Ovary (tissue), 9 donors: ENCODE results near the gene OSBPL2. TPM values are rescaled to one million over a fixed set of nuclear protein-coding genes. Genes with fewer than 3 reads are reported as not detected.

ENCODE experiments used
- DNase-seq, 5 donors: peaks; one replicate each; pipeline ENCODE4 v3.0.0-alpha.2; 2019 to 2020
- H3K27ac ChIP-seq, 2 donors: fragments of 200-600 bp; one replicate each; pipeline versions ENCODE4 v1.5.1 to v1.8.0; 2019 to 2022
- H3K27me3 ChIP-seq: fragments of 200-600 bp; one replicate; pipeline ENCODE4 v1.8.0; 2022
- H3K36me3 ChIP-seq: fragments of 200-600 bp; sonication (generic); one replicate; pipeline ENCODE4 v1.5.1; 2019
- H3K4me1 ChIP-seq: one replicate; pipeline ENCODE4 v1.8.1; 2013; ENCODE audit warnings: mild to moderate bottlenecking, moderate library complexity; ENCODE audit not compliant: insufficient read depth
- H3K4me3 ChIP-seq: fragments of 200-600 bp; sonication (generic); one replicate; pipeline ENCODE4 v1.5.1; 2017
- H3K9me3 ChIP-seq, 2 donors: fragments of 200-600 bp in 1 of 2; sonication (generic) in 1 of 2; one replicate each; pipeline versions ENCODE4 v1.5.1 to v1.8.1; 2013 to 2019; ENCODE audit warnings: mild to moderate bottlenecking in 1 of 2, moderate library complexity in 1 of 2
- EP300 ChIP-seq: sonication (generic); formaldehyde crosslinking; IDR thresholded peaks from one replicate; pipeline ENCODE4 v1.6.1; 2017; ENCODE audit warnings: antibody characterized with exemption
- POLR2A ChIP-seq: fragments of 450-650 bp; IDR thresholded peaks from one replicate; pipeline ENCODE4 v1.6.1; 2017; ENCODE audit warnings: antibody characterized with exemption, mild to moderate bottlenecking, moderate library complexity
- WGBS, 3 donors: extraction: QIAGEN DNeasy Blood & Tissue Kit in 1 of 3; methylation state at CpG; one replicate each; pipeline versions ENCODE4 v1.1.5 to v1.1.7; 2013 to 2017; 5-methylcytosine and 5-hydroxymethylcytosine counted together
- intact Hi-C, 4 donors: fragments of 100-400 bp; cut with DNase I; formaldehyde crosslinking; loops; one replicate each; pipeline versions ENCODE4 v1.11.0 to v1.15.1; 2022 to 2023
- polyA plus RNA-seq, 2 donors: library from polyadenylated mRNA; stranded (reverse); fragments of 200-250 nt in 1 of 2; fragments of 350-450 nt in 1 of 2; fragmentation: Illumina TruSeq in 1 of 2; extraction: RNeasy Lipid Tissue Mini Kit (QIAGEN cat#74804) in 1 of 2; gene quantifications; one replicate each; pipeline ENCODE4 v1.2.3, GENCODE V29; 2013 to 2014
- total RNA-seq, 7 donors: library from RNA; depleted of rRNA in 2 of 7; stranded (reverse); fragments of >200 nt in 2 of 7; fragmentation: NEBNext Ultra II Directional in 3 of 7; extraction: Animal tissue kit (Norgen Biotek cat#: 25700) in 3 of 7; gene quantifications; one replicate each; pipeline versions ENCODE4 v1.1.0 to v1.2.4, GENCODE V29; 2016 to 2023
- TF ChIP-seq, protein P1 (sequence below), 3 donors: fragments of 450-650 bp in 2 of 3; fragments of 200-600 bp in 1 of 3; IDR thresholded peaks; one replicate each; pipeline versions ENCODE4 v1.5.1 to v1.8.0; 2016 to 2022; ENCODE audit warnings: antibody characterized with exemption in 3 of 3, mild to moderate bottlenecking in 1 of 3
- donor health status: DM: no; HTN: no; CAD: no; lungs with moderate emphysema.
- donor health status: DM: no; HTN: no; CAD: no.
- donor health status: Bipolar disorder and iron deficiency.
- donor health status: DM: yes; HTN: yes; CAD: no.
- donor health status: DM: no; HTN: no; CAD: no.
- donor health status: DM: yes; HTN: yes; CAD: no.

The OSBPL2 gene
- total and polyA plus RNA-seq, 9 donors = 14.2 to 42.2 (median 34.4) TPM

DNA sequence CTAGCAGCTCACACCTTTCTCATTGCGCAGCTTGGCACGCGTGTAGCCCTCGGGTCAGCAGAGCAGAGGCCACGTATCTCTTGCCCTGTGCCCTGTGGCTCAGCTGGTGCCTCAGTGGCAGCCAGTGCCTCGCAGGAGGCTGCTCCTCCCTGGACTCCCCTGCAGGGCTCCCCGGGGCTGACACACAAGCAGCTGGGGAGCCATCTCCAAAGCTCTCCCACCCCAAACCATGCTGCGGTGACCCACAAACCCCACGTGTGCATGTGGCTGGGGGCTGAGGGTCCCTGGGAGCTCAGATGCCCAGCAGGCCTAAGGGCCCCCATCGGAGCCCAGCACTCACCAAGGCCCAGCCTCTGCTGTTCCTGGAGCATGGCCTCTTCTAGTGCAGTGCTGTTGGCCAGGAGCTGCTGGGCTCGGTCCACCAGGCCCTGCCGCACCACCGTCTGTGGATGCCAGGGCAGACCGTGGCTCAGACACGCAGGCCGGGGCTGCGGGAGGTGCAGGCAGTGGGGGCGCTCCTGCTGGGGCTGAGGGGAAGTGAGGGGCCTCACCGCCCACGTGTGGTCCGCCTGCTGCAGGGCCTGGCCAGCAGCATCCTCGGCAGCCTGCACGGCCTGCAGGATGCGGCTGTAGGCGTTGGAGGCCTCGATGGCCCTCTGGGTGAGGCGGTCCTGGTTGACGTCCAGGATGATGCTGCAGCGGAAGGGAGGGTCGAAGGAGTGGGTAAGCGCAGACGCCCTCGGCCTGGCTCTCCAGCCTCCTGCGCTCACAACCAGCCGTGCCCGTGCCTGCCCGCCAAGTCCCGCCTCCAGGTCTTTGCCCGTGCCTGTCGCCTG is 78.2 kb downstream of the OSBPL2 start:
- Histone ChIP-seq H3K9me3 (no peaks in the 10 kb centered on the region), H3K27me3 (no peaks in the 10 kb centered on the region), H3K4me1 (peaks cover 3% of the 10 kb centered on the region), H3K4me3 (no peak overlapping the region), H3K36me3 (no peaks in the 10 kb centered on the region), H3K27ac (no peak overlapping the region)
- no peak for TF ChIP-seq POLR2A
- TF ChIP-seq, protein P1, sequence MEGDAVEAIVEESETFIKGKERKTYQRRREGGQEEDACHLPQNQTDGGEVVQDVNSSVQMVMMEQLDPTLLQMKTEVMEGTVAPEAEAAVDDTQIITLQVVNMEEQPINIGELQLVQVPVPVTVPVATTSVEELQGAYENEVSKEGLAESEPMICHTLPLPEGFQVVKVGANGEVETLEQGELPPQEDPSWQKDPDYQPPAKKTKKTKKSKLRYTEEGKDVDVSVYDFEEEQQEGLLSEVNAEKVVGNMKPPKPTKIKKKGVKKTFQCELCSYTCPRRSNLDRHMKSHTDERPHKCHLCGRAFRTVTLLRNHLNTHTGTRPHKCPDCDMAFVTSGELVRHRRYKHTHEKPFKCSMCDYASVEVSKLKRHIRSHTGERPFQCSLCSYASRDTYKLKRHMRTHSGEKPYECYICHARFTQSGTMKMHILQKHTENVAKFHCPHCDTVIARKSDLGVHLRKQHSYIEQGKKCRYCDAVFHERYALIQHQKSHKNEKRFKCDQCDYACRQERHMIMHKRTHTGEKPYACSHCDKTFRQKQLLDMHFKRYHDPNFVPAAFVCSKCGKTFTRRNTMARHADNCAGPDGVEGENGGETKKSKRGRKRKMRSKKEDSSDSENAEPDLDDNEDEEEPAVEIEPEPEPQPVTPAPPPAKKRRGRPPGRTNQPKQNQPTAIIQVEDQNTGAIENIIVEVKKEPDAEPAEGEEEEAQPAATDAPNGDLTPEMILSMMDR (IDR thresholded peaks at IDR 0.05) = no peak
- no peak for TF ChIP-seq EP300
- WGBS, 3 donors = 45 to 77% (median 47%) methylated on average over 30 to 40 of the region's 40 CpGs
- intact Hi-C loops = no loop called here
- no peak for DNase-seq

DNA sequence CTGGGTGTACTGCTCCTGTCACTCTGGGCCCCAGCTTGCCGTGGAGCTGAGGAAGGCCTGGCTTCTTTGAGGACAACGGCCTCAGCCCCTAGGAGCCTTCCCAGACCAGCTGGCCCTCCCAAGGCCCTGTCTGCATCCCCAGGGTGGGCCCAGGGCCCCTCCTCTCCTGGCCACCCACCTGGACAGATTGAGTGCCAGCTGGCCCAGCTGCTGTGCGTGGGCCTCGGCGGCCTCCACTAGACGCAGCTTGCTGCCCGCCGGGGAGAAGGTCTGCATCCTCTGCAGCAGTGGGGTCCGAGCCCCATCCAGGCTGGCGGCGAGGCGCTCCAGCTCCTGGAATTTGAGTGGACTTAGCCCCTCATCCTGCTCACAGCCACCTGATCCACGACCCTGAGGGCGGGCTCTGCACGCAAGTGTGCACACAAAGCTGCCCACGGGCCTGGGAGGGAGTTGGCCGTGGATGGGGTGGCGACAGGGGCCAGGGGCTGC is 78.9 kb downstream of the OSBPL2 start:
- no peak overlapping the region for H3K27ac ChIP-seq

DNA sequence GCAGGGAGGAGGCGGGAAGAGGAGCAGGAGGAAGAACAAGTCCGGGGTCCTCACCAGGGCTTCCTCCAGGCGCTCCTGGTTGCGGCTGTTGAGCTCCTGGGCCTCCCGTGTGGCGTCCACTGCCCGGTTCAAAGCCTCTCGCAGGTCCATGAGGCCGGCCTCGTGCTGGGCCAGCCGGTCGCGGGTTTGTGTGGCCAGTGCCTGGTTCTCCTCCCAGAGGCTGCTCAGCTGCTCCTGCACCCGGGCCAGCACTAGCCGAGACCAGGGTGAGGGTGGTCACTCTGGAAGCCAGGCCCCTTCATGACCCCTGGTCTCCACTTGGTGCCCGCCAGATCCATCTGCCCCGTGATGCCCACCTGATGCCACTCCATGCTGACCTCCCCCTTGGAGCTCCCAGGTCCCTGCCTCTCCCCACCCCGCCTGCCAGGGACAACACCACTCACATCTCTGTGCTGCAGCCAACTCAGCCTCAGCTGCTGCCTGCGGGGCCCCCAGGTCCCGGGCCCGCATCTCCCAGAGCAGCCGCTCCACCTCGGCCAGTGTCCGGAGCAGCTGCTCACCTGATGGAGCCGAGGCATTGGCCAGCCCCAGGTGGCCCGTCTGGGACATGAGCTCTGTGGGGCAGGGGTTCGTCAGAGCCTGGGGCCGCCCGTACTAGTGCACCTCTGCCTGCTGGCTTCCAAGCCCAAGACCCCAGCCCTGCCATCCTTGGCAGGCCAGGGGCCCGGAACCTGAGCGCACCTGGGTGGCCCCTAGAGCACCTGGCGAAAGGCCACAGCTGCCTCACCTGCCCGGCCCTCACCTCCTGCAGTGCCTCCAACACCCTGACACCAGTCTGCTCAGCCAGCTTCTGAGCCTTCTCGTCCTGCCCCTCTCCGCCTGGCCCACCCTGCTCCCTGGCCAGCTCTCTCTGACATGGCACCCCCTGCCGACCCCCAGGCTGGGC is 80.4 kb downstream of the OSBPL2 start:
- intact Hi-C loops = no loop called here
- no peak for DNase-seq
- H3K27ac ChIP-seq = no peak overlapping the region
- no peaks in the 10 kb centered on the region for H3K27me3 ChIP-seq
- no peaks in the 10 kb centered on the region for H3K36me3 ChIP-seq
- no peaks in the 10 kb centered on the region for H3K9me3 ChIP-seq
- H3K4me3 ChIP-seq = no peak overlapping the region
- H3K4me1 ChIP-seq = peaks cover 3% of the 10 kb centered on the region
- TF ChIP-seq POLR2A (no peak), EP300 (no peak)
- TF ChIP-seq, protein P1 (IDR thresholded peaks at IDR 0.05) = no peak
- 84 to 89% (median 87%) methylated on average over 36 of the region's 36 CpGs for WGBS, 3 donors

More for the DNA sequence above, 78.9 kb downstream of the OSBPL2 start:
- Histone ChIP-seq H3K4me3 (no peak overlapping the region), H3K9me3 (no peaks in the 10 kb centered on the region), H3K4me1 (peaks cover 3% of the 10 kb centered on the region), H3K27me3 (no peaks in the 10 kb centered on the region), H3K36me3 (no peaks in the 10 kb centered on the region)
- no peak for DNase-seq
- TF ChIP-seq POLR2A (no peak), EP300 (no peak)
- TF ChIP-seq, protein P1 (IDR thresholded peaks at IDR 0.05) = no peak
- intact Hi-C loops = no loop called here
- WGBS, 3 donors = 25 to 39% (median 34%) methylated on average over 17 to 18 of the region's 18 CpGs

DNA sequence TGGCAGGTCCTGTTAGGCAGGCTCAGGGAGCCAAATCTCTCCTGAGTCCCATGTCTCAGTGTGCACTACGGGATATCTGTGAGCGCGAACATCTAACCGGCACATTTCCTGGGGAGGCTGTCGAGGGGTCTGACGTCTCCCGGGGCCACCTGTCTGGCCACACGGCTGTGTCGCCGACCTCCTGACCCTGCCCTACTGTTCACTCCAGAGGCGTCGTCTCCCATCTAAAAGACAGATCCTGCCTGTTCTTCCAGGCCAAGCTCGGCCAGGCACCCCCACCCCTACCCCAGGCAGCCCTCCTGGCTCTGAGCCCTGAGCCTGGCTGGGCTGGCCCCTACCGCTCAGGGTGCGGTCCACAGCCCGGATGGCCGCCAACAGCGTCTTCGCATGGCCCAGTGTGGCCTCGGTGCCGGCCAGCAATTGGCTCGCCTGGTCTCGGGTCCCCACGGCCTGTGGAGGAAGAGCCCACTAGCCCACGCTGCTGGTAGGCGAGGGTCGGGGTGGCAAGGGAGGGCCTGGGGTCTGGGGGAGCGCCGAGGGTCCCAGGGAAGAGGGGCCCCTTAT is 81.1 kb downstream of the OSBPL2 start:
- Histone ChIP-seq H3K27me3 (no peaks in the 10 kb centered on the region), H3K4me1 (peaks cover 3% of the 10 kb centered on the region), H3K9me3 (no peaks in the 10 kb centered on the region), H3K36me3 (no peaks in the 10 kb centered on the region), H3K27ac (no peak overlapping the region), H3K4me3 (no peak overlapping the region)
- TF ChIP-seq, protein P1 (IDR thresholded peaks at IDR 0.05) = no peak
- no peak for TF ChIP-seq POLR2A
- no peak for TF ChIP-seq EP300
- intact Hi-C loops = no loop called here
- DNase-seq = no peak
- 75 to 79% (median 78%) methylated on average over 29 of the region's 29 CpGs for whole genome bisulfite sequencing, 3 donors
